CD4-positive, alpha-beta T cell treated with Interleukin-6 for 4 hours (primary cell): ENCODE data around the gene MGAT1.
"Not testable (repeated sequence)": the region's sequence is repeated elsewhere in the genome, so short reads cannot be mapped to it uniquely, and the experiment has no call there.

ENCODE experiments used
- DNase-seq: peaks from one replicate; pipeline ENCODE4 v3.0.0-alpha.2; 2020; ENCODE audit warnings: mixed read lengths

The MGAT1 gene

GRCh38 chr5:180784497-180785097, 18.0 kb downstream of the MGAT1 start:
- peak; percentile 83 for DNase-seq

GRCh38 chr5:180783340-180784052, 19.1 kb downstream of the MGAT1 start:
- no peak for DNase-seq

- DNase-seq, result no peak
Measured at GRCh38 chr5:180782748-180783147, 19.9 kb downstream of the MGAT1 start.

GRCh38 chr5:180781900-180782326, 20.7 kb downstream of the MGAT1 start:
- DNase-seq, result not testable (repeated sequence)

- DNase-seq, result no peak
Measured at GRCh38 chr5:180779985-180780610, 22.5 kb downstream of the MGAT1 start.

- DNase-seq, result no peak
Measured at GRCh38 chr5:180777475-180777874, 25.1 kb downstream of the MGAT1 start.

- DNase-seq, result no peak
Measured at GRCh38 chr5:180776376-180776775, 26.2 kb downstream of the MGAT1 start.

- DNase-seq, result no peak
Measured at GRCh38 chr5:180775624-180776023, 27.0 kb downstream of the MGAT1 start.

GRCh38 chr5:180771839-180772238, 30.8 kb downstream of the MGAT1 start:
- no peak for DNase-seq

GRCh38 chr5:180769821-180770220, 32.8 kb downstream of the MGAT1 start:
- no peak for DNase-seq

- DNase-seq, result no peak
Measured at GRCh38 chr5:180755601-180756000, 47.0 kb downstream of the MGAT1 start.

- no peak for DNase-seq
Measured at GRCh38 chr5:180744253-180744652, 58.4 kb downstream of the MGAT1 start.

- DNase-seq, result no peak
Measured at GRCh38 chr5:180742727-180743126, 59.9 kb downstream of the MGAT1 start.

- not testable (repeated sequence) for DNase-seq
Measured at GRCh38 chr5:180740953-180741352, 61.7 kb downstream of the MGAT1 start.

- DNase-seq, result no peak
Measured at GRCh38 chr5:180739958-180740357, 62.6 kb downstream of the MGAT1 start, which contains the start of gene OR2Y1. Gene OR2Y1 (minus strand): TSS chr5:180740058. CDS start chr5:180740058, 0 bp downstream.

- no peak for DNase-seq
Measured at GRCh38 chr5:180739271-180739670, 63.3 kb downstream of the MGAT1 start.

- DNase-seq, result no peak
Measured at GRCh38 chr5:180736536-180736935, 66.1 kb downstream of the MGAT1 start.
